CD14-positive monocyte (primary cell): ENCODE data around the gene CTBP2. TPM values are rescaled to one million over a fixed set of nuclear protein-coding genes. Genes with fewer than 3 reads are reported as not detected.

Experiments
- DNase-seq, 3 donors: peaks; one replicate each; pipeline ENCODE4 v3.0.0-alpha.2; 2011 to 2022
- H2AFZ ChIP-seq: 2 replicates; pipeline ENCODE4 v1.6.0; 2012; ENCODE audit warnings: mild to moderate bottlenecking, low read depth, low read length, inconsistent platforms; ENCODE audit not compliant: insufficient read depth, poor library complexity, severe bottlenecking
- H3K27ac ChIP-seq, 2 donors: 1 replicate in 1 of 2; 2 replicates in 1 of 2; pipeline ENCODE4 v1.5.1; 2012 to 2013; ENCODE audit warnings: low read length in 2 of 2, control low read depth in 1 of 2, inconsistent platforms in 1 of 2, low read depth in 1 of 2, mild to moderate bottlenecking in 1 of 2
- H3K27me3 ChIP-seq, 2 donors: one replicate each; pipeline versions ENCODE4 v1.6.0 to v1.6.1; 2011 to 2013; ENCODE audit warnings: low read length in 2 of 2; ENCODE audit not compliant: control insufficient read depth in 2 of 2, insufficient read depth in 2 of 2
- H3K36me3 ChIP-seq, 2 donors: replicated peaks in 1 of 2; 1 replicate in 1 of 2; 2 replicates in 1 of 2; pipeline versions ENCODE4 v1.5.1 to v1.6.1; 2012 to 2013; ENCODE audit warnings: low read length in 2 of 2, control low read depth in 1 of 2, inconsistent platforms in 1 of 2, mild to moderate bottlenecking in 1 of 2; ENCODE audit not compliant: insufficient read depth in 2 of 2, control insufficient read depth in 1 of 2
- H3K4me1 ChIP-seq, 2 donors: 1 replicate in 1 of 2; 2 replicates in 1 of 2; pipeline versions ENCODE4 v1.5.1 to v1.6.1; 2012 to 2013; ENCODE audit warnings: low read length in 2 of 2, control low read depth in 1 of 2, inconsistent platforms in 1 of 2, mild to moderate bottlenecking in 1 of 2, moderate library complexity in 1 of 2; ENCODE audit not compliant: insufficient read depth in 2 of 2, control insufficient read depth in 1 of 2
- H3K4me2 ChIP-seq: replicated peaks from 2 replicates; pipeline ENCODE3; 2012; ENCODE audit warnings: low read length, moderate library complexity, mild to moderate bottlenecking; ENCODE audit not compliant: poor library complexity, severe bottlenecking; ENCODE audit errors: extremely low read depth
- H3K4me3 ChIP-seq, 3 experiments: fragments of 200-600 bp in 1 of 3; sonication (generic) in 1 of 3; replicated peaks in 1 of 3; 1 replicate in 2 of 3; 2 replicates in 1 of 3; pipeline ENCODE4 v1.5.1; 2011 to 2013; ENCODE audit warnings: low read length in 3 of 3, mild to moderate bottlenecking in 3 of 3, control low read depth in 2 of 3, low read depth in 2 of 3, inconsistent platforms in 1 of 3, moderate library complexity in 1 of 3
- H3K79me2 ChIP-seq: 2 replicates; pipeline ENCODE4 v1.6.0; 2012; ENCODE audit warnings: mild to moderate bottlenecking, control low read depth, inconsistent platforms, low read length, moderate library complexity; ENCODE audit not compliant: insufficient read depth
- H3K9ac ChIP-seq: 2 replicates; pipeline ENCODE4 v1.6.0; 2017; ENCODE audit warnings: low read length, mild to moderate bottlenecking; ENCODE audit not compliant: insufficient read depth, poor library complexity, severe bottlenecking
- H3K9me3 ChIP-seq, 2 donors: replicated peaks in 1 of 2; 1 replicate in 1 of 2; 2 replicates in 1 of 2; pipeline versions ENCODE4 v1.5.1 to v1.6.1; 2012 to 2013; ENCODE audit warnings: low read length in 2 of 2, control low read depth in 1 of 2; ENCODE audit not compliant: control insufficient read depth in 1 of 2, insufficient read depth in 1 of 2
- H4K20me1 ChIP-seq: 2 replicates; pipeline ENCODE4 v1.6.0; 2012; ENCODE audit warnings: mild to moderate bottlenecking, low read length, control low read depth, moderate library complexity; ENCODE audit not compliant: insufficient read depth
- H3K27ac Mint-ChIP-seq, 7 donors: one replicate each; pipeline ENCODE4 v1.8.0; 2020; ENCODE audit warnings: mild to moderate bottlenecking in 7 of 7, mixed read lengths in 7 of 7, moderate library complexity in 6 of 7, inconsistent platforms in 2 of 7
- H3K27me3 Mint-ChIP-seq, 3 donors: one replicate each; pipeline ENCODE4 v1.8.0; 2021 to 2022; ENCODE audit warnings: low read depth in 3 of 3, mild to moderate bottlenecking in 3 of 3, mixed read lengths in 3 of 3, moderate library complexity in 3 of 3, inconsistent platforms in 1 of 3
- H3K36me3 Mint-ChIP-seq, 2 donors: one replicate each; pipeline ENCODE4 v1.8.0; 2020; ENCODE audit warnings: mixed read lengths in 2 of 2, inconsistent platforms in 1 of 2, mild to moderate bottlenecking in 1 of 2
- H3K4me1 Mint-ChIP-seq: one replicate; pipeline ENCODE4 v1.8.0; 2020; ENCODE audit warnings: mild to moderate bottlenecking, mixed read lengths
- H3K4me3 Mint-ChIP-seq, 2 donors: one replicate each; pipeline ENCODE4 v1.8.0; 2020; ENCODE audit warnings: mild to moderate bottlenecking in 2 of 2, mixed read lengths in 2 of 2, moderate library complexity in 1 of 2
- H3K9me3 Mint-ChIP-seq, 7 donors: one replicate each; pipeline ENCODE4 v1.8.0; 2020 to 2022; ENCODE audit warnings: mixed read lengths in 7 of 7, mild to moderate bottlenecking in 6 of 7, moderate library complexity in 6 of 7, inconsistent platforms in 2 of 7
- WGBS: methylation state at CpG from one replicate; pipeline ENCODE4 v1.1.5; 2013; ENCODE audit warnings: missing lambda C conversion rate; ENCODE audit not compliant: insufficient coverage; 5-methylcytosine and 5-hydroxymethylcytosine counted together
- intact Hi-C, 2 donors: fragments of 100-400 bp; cut with micrococcal nuclease; formaldehyde crosslinking; loops; one replicate each; pipeline versions ENCODE4 v1.15.0 to v1.15.1; 2023
- polyA plus RNA-seq, 3 donors: library from polyadenylated mRNA; depleted of rRNA in 1 of 3; unstranded in 2 of 3; stranded (reverse) in 1 of 3; fragments of 300-500 nt in 2 of 3; fragments of >200 nt in 1 of 3; fragmentation: Illumina TruSeq in 2 of 3; gene quantifications; 1 replicate in 2 of 3; 2 replicates in 1 of 3; pipeline ENCODE4 v1.2.3, GENCODE V29; 2012 to 2021
- TF ChIP-seq, protein P1 (sequence below): fragments of 200-600 bp; IDR thresholded peaks from one replicate; pipeline ENCODE4 v1.8.0; 2022; ENCODE audit warnings: antibody characterized with exemption, mild to moderate bottlenecking

Gene CTBP2
- polyA plus RNA-seq, 3 donors = 40.9 to 87.1 (median 41.1) TPM

DNA sequence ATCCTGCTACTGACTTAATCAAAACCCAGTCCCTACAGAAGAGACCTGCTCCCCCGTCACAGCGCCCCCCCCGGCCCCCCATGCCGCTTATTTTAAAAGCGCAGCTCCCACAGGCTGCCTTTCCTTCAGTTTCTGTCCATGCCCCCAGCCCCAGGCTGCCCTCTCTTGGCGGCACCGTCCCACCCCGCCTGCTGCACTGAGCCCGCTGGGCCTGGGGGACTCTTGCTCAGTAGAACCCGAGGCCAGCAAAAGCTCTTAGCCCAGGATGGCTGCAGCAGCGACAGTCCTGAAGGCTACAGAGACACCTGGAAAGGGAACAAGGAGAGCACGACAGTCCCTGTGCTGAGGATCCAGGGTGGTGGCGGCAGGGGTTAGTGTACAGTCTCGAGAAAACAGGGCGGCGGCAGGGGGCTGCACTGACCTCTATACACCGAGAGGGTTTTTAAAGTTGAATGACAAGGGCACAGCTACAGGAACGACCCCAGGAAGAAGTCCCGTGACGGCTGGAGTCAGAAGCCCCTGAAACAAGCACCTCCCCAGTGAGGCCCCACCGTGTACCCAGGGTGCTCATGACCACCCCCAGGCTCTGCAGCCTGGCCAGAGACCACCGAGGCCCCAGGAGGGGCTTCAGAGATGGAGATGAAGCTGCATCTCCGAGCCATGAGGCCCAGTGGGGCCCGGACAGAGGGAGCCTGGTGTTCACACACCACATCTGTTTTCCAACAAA, 164.1 kb downstream of the CTBP2 start:
- Histone ChIP-seq H3K36me3 (peaks cover 94 to 100% of the 10 kb centered on the region in 2 donors), H3K27ac (no peak overlapping the region), H3K9me3 (no peaks in the 10 kb centered on the region), H3K79me2 (no peaks in the 10 kb centered on the region), H3K4me1 (no peaks in the 10 kb centered on the region), H3K4me2 (no peak overlapping the region), H2AFZ (no peak overlapping the region), H4K20me1 (peaks cover 96% of the 10 kb centered on the region), H3K4me3 (no peak overlapping the region), H3K27me3 (no peaks in the 10 kb centered on the region), H3K9ac (no peak overlapping the region)
- no peak for DNase-seq
- no peaks in the 10 kb centered on the region for H3K27me3 Mint-ChIP-seq
- peak overlapping the region in 2 of 7 donors; percentile 5 to 9 for H3K27ac Mint-ChIP-seq
- peaks cover 83 to 99% of the 10 kb centered on the region in 2 donors for H3K36me3 Mint-ChIP-seq
- TF ChIP-seq, protein P1, sequence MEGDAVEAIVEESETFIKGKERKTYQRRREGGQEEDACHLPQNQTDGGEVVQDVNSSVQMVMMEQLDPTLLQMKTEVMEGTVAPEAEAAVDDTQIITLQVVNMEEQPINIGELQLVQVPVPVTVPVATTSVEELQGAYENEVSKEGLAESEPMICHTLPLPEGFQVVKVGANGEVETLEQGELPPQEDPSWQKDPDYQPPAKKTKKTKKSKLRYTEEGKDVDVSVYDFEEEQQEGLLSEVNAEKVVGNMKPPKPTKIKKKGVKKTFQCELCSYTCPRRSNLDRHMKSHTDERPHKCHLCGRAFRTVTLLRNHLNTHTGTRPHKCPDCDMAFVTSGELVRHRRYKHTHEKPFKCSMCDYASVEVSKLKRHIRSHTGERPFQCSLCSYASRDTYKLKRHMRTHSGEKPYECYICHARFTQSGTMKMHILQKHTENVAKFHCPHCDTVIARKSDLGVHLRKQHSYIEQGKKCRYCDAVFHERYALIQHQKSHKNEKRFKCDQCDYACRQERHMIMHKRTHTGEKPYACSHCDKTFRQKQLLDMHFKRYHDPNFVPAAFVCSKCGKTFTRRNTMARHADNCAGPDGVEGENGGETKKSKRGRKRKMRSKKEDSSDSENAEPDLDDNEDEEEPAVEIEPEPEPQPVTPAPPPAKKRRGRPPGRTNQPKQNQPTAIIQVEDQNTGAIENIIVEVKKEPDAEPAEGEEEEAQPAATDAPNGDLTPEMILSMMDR = no peak
- 93% methylated on average over 24 of the region's 24 CpGs for WGBS
- no peaks in the 10 kb centered on the region for H3K9me3 Mint-ChIP-seq
- H3K4me3 Mint-ChIP-seq = no peak overlapping the region
- intact Hi-C loops = no loop called here
- no peaks in the 10 kb centered on the region for H3K4me1 Mint-ChIP-seq

DNA sequence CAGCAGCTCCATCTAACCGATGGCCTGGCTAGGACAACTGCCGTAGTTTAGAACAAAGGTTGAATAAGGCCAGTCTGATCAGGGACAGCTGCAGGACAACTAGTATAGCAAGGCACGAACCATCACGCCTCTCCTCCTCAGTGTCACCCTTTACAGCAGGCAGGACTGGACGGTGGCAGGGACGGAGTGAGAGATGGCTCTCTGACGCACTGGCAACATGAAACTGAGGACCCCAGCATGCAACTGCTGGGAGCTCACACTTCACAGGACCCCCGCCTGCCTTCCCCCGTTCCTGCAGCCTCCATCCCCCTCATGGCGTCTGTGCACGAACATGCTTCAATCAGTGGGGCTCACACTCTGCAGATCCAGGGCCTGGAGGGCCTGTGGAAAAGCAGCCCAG, 164.8 kb downstream of the CTBP2 start:
- Histone ChIP-seq H3K4me3 (no peak overlapping the region), H3K4me2 (no peak overlapping the region), H3K27me3 (no peaks in the 10 kb centered on the region), H3K27ac (no peak overlapping the region), H3K9ac (no peak overlapping the region), H3K79me2 (no peaks in the 10 kb centered on the region), H3K36me3 (peaks cover 94 to 100% of the 10 kb centered on the region in 2 donors), H3K4me1 (no peaks in the 10 kb centered on the region), H3K9me3 (no peaks in the 10 kb centered on the region), H2AFZ (no peak overlapping the region), H4K20me1 (peaks cover 96% of the 10 kb centered on the region)
- Mint-ChIP-seq H3K9me3 (no peaks in the 10 kb centered on the region), H3K36me3 (peaks cover 83 to 99% of the 10 kb centered on the region in 2 donors), H3K4me3 (no peak overlapping the region), H3K27me3 (no peaks in the 10 kb centered on the region), H3K4me1 (no peaks in the 10 kb centered on the region), H3K27ac (peak overlapping the region in 1 of 7 donors; percentile 64)
- TF ChIP-seq, protein P1 = no peak
- WGBS = 98% methylated on average over 10 of the region's 11 CpGs
- intact Hi-C loops = no loop called here
- DNase-seq = no peak
